ENCODE data around the gene VAV3.

The VAV3 gene

GRCh38 chr1:107555578-107555977 is 409.4 kb downstream of the VAV3 start:
- Histone ChIP-seq H3K4me1 (ENCODE audit: insufficient read depth, low read length) (peaks cover 8% of the 10 kb centered on the region), H3K4me3 (ENCODE audit: low read depth in 1 of 2, low read length in 2 of 2) (no peak overlapping the region), H3K27me3 (ENCODE audit: control insufficient read depth in 1 of 2, insufficient read depth in 2 of 2, low read length in 2 of 2) (no peaks in the 10 kb centered on the region), H3K36me3 (ENCODE audit: insufficient read depth, low read length) (no peaks in the 10 kb centered on the region), H3K9me3 (ENCODE audit: low read length) (no peaks in the 10 kb centered on the region), H3K9ac (ENCODE audit: low read length) (no peak overlapping the region), H3K27ac (ENCODE audit: low read depth, low read length) (no peak overlapping the region)

GRCh38 chr1:107552781-107553180 is 412.2 kb downstream of the VAV3 start:
- H3K27ac ChIP-seq (ENCODE audit: low read depth, low read length), result no peak overlapping the region
- no peaks in the 10 kb centered on the region for H3K36me3 ChIP-seq (ENCODE audit: insufficient read depth, low read length)
- H3K27me3 ChIP-seq (ENCODE audit: control insufficient read depth in 1 of 2, insufficient read depth in 2 of 2, low read length in 2 of 2), result no peaks in the 10 kb centered on the region
- H3K4me3 ChIP-seq (ENCODE audit: low read depth in 1 of 2, low read length in 2 of 2), result no peak overlapping the region
- no peak overlapping the region for H3K9ac ChIP-seq (ENCODE audit: low read length)
- peaks cover 8% of the 10 kb centered on the region for H3K4me1 ChIP-seq (ENCODE audit: insufficient read depth, low read length)
- no peaks in the 10 kb centered on the region for H3K9me3 ChIP-seq (ENCODE audit: low read length)

- no peak overlapping the region for H3K9ac ChIP-seq (ENCODE audit: low read length)
- no peaks in the 10 kb centered on the region for H3K36me3 ChIP-seq (ENCODE audit: insufficient read depth, low read length)
- H3K27me3 ChIP-seq (ENCODE audit: control insufficient read depth in 1 of 2, insufficient read depth in 2 of 2, low read length in 2 of 2), result no peaks in the 10 kb centered on the region
- no peaks in the 10 kb centered on the region for H3K9me3 ChIP-seq (ENCODE audit: low read length)
- no peaks in the 10 kb centered on the region for H3K4me1 ChIP-seq (ENCODE audit: insufficient read depth, low read length)
- no peak overlapping the region for H3K27ac ChIP-seq (ENCODE audit: low read depth, low read length)
- H3K4me3 ChIP-seq (ENCODE audit: low read depth in 1 of 2, low read length in 2 of 2), result no peak overlapping the region
Measured at GRCh38 chr1:107551456-107551855, 413.5 kb downstream of the VAV3 start.

GRCh38 chr1:107550358-107550757 is 414.6 kb downstream of the VAV3 start:
- Histone ChIP-seq H3K27ac (ENCODE audit: low read depth, low read length) (no peak overlapping the region), H3K27me3 (ENCODE audit: control insufficient read depth in 1 of 2, insufficient read depth in 2 of 2, low read length in 2 of 2) (no peaks in the 10 kb centered on the region), H3K4me1 (ENCODE audit: insufficient read depth, low read length) (peaks cover 5% of the 10 kb centered on the region), H3K9me3 (ENCODE audit: low read length) (no peaks in the 10 kb centered on the region), H3K36me3 (ENCODE audit: insufficient read depth, low read length) (no peaks in the 10 kb centered on the region), H3K9ac (ENCODE audit: low read length) (no peak overlapping the region), H3K4me3 (ENCODE audit: low read depth in 1 of 2, low read length in 2 of 2) (no peak overlapping the region)

GRCh38 chr1:107549152-107549810 is 415.7 kb downstream of the VAV3 start:
- Histone ChIP-seq H3K27ac (ENCODE audit: low read depth, low read length) (no peak overlapping the region), H3K36me3 (ENCODE audit: insufficient read depth, low read length) (no peaks in the 10 kb centered on the region), H3K4me1 (ENCODE audit: insufficient read depth, low read length) (peaks cover 8% of the 10 kb centered on the region), H3K4me3 (ENCODE audit: low read depth in 1 of 2, low read length in 2 of 2) (no peak overlapping the region), H3K9me3 (ENCODE audit: low read length) (no peaks in the 10 kb centered on the region), H3K27me3 (ENCODE audit: control insufficient read depth in 1 of 2, insufficient read depth in 2 of 2, low read length in 2 of 2) (no peaks in the 10 kb centered on the region), H3K9ac (ENCODE audit: low read length) (no peak overlapping the region)

- Histone ChIP-seq H3K27me3 (ENCODE audit: control insufficient read depth in 1 of 2, insufficient read depth in 2 of 2, low read length in 2 of 2) (no peaks in the 10 kb centered on the region), H3K36me3 (ENCODE audit: insufficient read depth, low read length) (no peaks in the 10 kb centered on the region), H3K4me1 (ENCODE audit: insufficient read depth, low read length) (peaks cover 8% of the 10 kb centered on the region), H3K4me3 (ENCODE audit: low read depth in 1 of 2, low read length in 2 of 2) (no peak overlapping the region), H3K9me3 (ENCODE audit: low read length) (no peaks in the 10 kb centered on the region), H3K9ac (ENCODE audit: low read length) (no peak overlapping the region), H3K27ac (ENCODE audit: low read depth, low read length) (no peak overlapping the region)
Measured at GRCh38 chr1:107548276-107548675, 416.7 kb downstream of the VAV3 start.

- Histone ChIP-seq H3K27me3 (ENCODE audit: control insufficient read depth in 1 of 2, insufficient read depth in 2 of 2, low read length in 2 of 2) (no peaks in the 10 kb centered on the region), H3K4me1 (ENCODE audit: insufficient read depth, low read length) (peaks cover 8% of the 10 kb centered on the region), H3K27ac (ENCODE audit: low read depth, low read length) (no peak overlapping the region), H3K36me3 (ENCODE audit: insufficient read depth, low read length) (no peaks in the 10 kb centered on the region), H3K4me3 (ENCODE audit: low read depth in 1 of 2, low read length in 2 of 2) (no peak overlapping the region), H3K9ac (ENCODE audit: low read length) (no peak overlapping the region), H3K9me3 (ENCODE audit: low read length) (no peaks in the 10 kb centered on the region)
Measured at GRCh38 chr1:107547363-107548155, 417.4 kb downstream of the VAV3 start.

- H3K4me3 ChIP-seq (ENCODE audit: low read depth in 1 of 2, low read length in 2 of 2), result no peak overlapping the region
Measured at GRCh38 chr1:107546576-107546975, 418.4 kb downstream of the VAV3 start.

GRCh38 chr1:107545879-107546278 is 419.1 kb downstream of the VAV3 start:
- Histone ChIP-seq H3K27me3 (ENCODE audit: control insufficient read depth in 1 of 2, insufficient read depth in 2 of 2, low read length in 2 of 2) (no peaks in the 10 kb centered on the region), H3K4me3 (ENCODE audit: low read depth in 1 of 2, low read length in 2 of 2) (no peak overlapping the region), H3K9ac (ENCODE audit: low read length) (no peak overlapping the region), H3K36me3 (ENCODE audit: insufficient read depth, low read length) (no peaks in the 10 kb centered on the region), H3K4me1 (ENCODE audit: insufficient read depth, low read length) (peaks cover 8% of the 10 kb centered on the region), H3K9me3 (ENCODE audit: low read length) (no peaks in the 10 kb centered on the region), H3K27ac (ENCODE audit: low read depth, low read length) (no peak overlapping the region)

More at GRCh38 chr1:107546576-107546975, 418.4 kb downstream of the VAV3 start:
- no peaks in the 10 kb centered on the region for H3K27me3 ChIP-seq (ENCODE audit: control insufficient read depth in 1 of 2, insufficient read depth in 2 of 2, low read length in 2 of 2)
- no peak overlapping the region for H3K9ac ChIP-seq (ENCODE audit: low read length)
- H3K9me3 ChIP-seq (ENCODE audit: low read length), result no peaks in the 10 kb centered on the region
- no peaks in the 10 kb centered on the region for H3K36me3 ChIP-seq (ENCODE audit: insufficient read depth, low read length)
- peaks cover 8% of the 10 kb centered on the region for H3K4me1 ChIP-seq (ENCODE audit: insufficient read depth, low read length)
- no peak overlapping the region for H3K27ac ChIP-seq (ENCODE audit: low read depth, low read length)

- no peak overlapping the region for H3K4me3 ChIP-seq (ENCODE audit: low read depth in 1 of 2, low read length in 2 of 2)
- peaks cover 8% of the 10 kb centered on the region for H3K4me1 ChIP-seq (ENCODE audit: insufficient read depth, low read length)
- H3K27me3 ChIP-seq (ENCODE audit: control insufficient read depth in 1 of 2, insufficient read depth in 2 of 2, low read length in 2 of 2), result no peaks in the 10 kb centered on the region
- H3K9ac ChIP-seq (ENCODE audit: low read length), result no peak overlapping the region
- H3K9me3 ChIP-seq (ENCODE audit: low read length), result no peaks in the 10 kb centered on the region
- no peaks in the 10 kb centered on the region for H3K36me3 ChIP-seq (ENCODE audit: insufficient read depth, low read length)
- no peak overlapping the region for H3K27ac ChIP-seq (ENCODE audit: low read depth, low read length)
Measured at GRCh38 chr1:107545056-107545577, 419.9 kb downstream of the VAV3 start.

GRCh38 chr1:107544285-107544684 is 420.7 kb downstream of the VAV3 start:
- no peaks in the 10 kb centered on the region for H3K36me3 ChIP-seq (ENCODE audit: insufficient read depth, low read length)
- H3K4me1 ChIP-seq (ENCODE audit: insufficient read depth, low read length), result peaks cover 8% of the 10 kb centered on the region
- H3K27ac ChIP-seq (ENCODE audit: low read depth, low read length), result no peak overlapping the region
- no peak overlapping the region for H3K9ac ChIP-seq (ENCODE audit: low read length)
- no peak overlapping the region for H3K4me3 ChIP-seq (ENCODE audit: low read depth in 1 of 2, low read length in 2 of 2)
- H3K27me3 ChIP-seq (ENCODE audit: control insufficient read depth in 1 of 2, insufficient read depth in 2 of 2, low read length in 2 of 2), result no peaks in the 10 kb centered on the region
- H3K9me3 ChIP-seq (ENCODE audit: low read length), result no peaks in the 10 kb centered on the region

Measured in muscle layer of colon (tissue), 2 donors.